ENCODE measurements around the gene CNOT3. TPM values are rescaled to one million over a fixed set of nuclear protein-coding genes. Genes with fewer than 3 reads are reported as not detected.

The CNOT3 gene
- total RNA-seq, 1 donor from 2014 or later: 95.5 TPM

GRCh38 chr19:54114340-54115108 is 23.0 kb upstream of the CNOT3 start:
- Mint-ChIP-seq H3K36me3 (ENCODE audit: low read depth) (peaks cover 3% of the 10 kb centered on the region), H3K9me3 (no peaks in the 10 kb centered on the region), H3K27me3 (ENCODE audit: low read depth) (peaks cover 3% of the 10 kb centered on the region), H3K4me3 (peak overlapping the region; percentile 89), H3K27ac (ENCODE audit: unreplicated experiment) (peak overlapping the region; percentile 96), H3K4me1 (peaks cover 29% of the 10 kb centered on the region)
- TF ChIP-seq CTCF (conservative IDR thresholded peaks at IDR 0.05): no peak
- no peak for DNase-seq (ENCODE audit: low read depth, low spot score)

GRCh38 chr19:54115109-54116063 is 22.2 kb upstream of the CNOT3 start, which contains the start of the genes PRPF31 and TFPT:
TSS of gene PRPF31 (plus strand) at chr19:54115754. CDS start at chr19:54118279, 2,525 bp downstream.
TSS of gene TFPT (minus strand) at chr19:54115657. CDS start at chr19:54115269, 388 bp downstream.
- Mint-ChIP-seq H3K9me3 (no peaks in the 10 kb centered on the region), H3K27me3 (ENCODE audit: low read depth) (peaks cover 3% of the 10 kb centered on the region), H3K27ac (ENCODE audit: unreplicated experiment) (peak within 1 kb of the TSS; percentile 96)

GRCh38 chr19:54121259-54121658 is 16.3 kb upstream of the CNOT3 start:
- no peaks in the 10 kb centered on the region for H3K36me3 Mint-ChIP-seq (ENCODE audit: low read depth)
- no peak for TF ChIP-seq CTCF (conservative IDR thresholded peaks at IDR 0.05)

More at GRCh38 chr19:54115109-54116063, 22.2 kb upstream of the CNOT3 start, which contains the start of the genes PRPF31 and TFPT:
- Mint-ChIP-seq H3K4me3 (peak within 1 kb of the TSS; percentile 89), H3K36me3 (ENCODE audit: low read depth) (peaks cover 3% of the 10 kb centered on the region), H3K4me1 (peaks cover 29% of the 10 kb centered on the region)
- TF ChIP-seq CTCF (conservative IDR thresholded peaks at IDR 0.05): no peak
- peak; percentile 88 for DNase-seq (ENCODE audit: low read depth, low spot score)

GRCh38 chr19:54123682-54124081 is 13.9 kb upstream of the CNOT3 start:
- no peak for DNase-seq (ENCODE audit: low read depth, low spot score)
- Mint-ChIP-seq H3K27me3 (ENCODE audit: low read depth) (no peaks in the 10 kb centered on the region), H3K27ac (ENCODE audit: unreplicated experiment) (no peak overlapping the region), H3K4me1 (no peaks in the 10 kb centered on the region), H3K4me3 (no peak overlapping the region), H3K36me3 (ENCODE audit: low read depth) (no peaks in the 10 kb centered on the region), H3K9me3 (no peaks in the 10 kb centered on the region)
- no peak for TF ChIP-seq CTCF (conservative IDR thresholded peaks at IDR 0.05)

More at GRCh38 chr19:54121259-54121658, 16.3 kb upstream of the CNOT3 start:
- no peak for DNase-seq (ENCODE audit: low read depth, low spot score)
- H3K27me3 Mint-ChIP-seq (ENCODE audit: low read depth): no peaks in the 10 kb centered on the region
- H3K27ac Mint-ChIP-seq (ENCODE audit: unreplicated experiment): no peak overlapping the region
- peaks cover 4% of the 10 kb centered on the region for H3K4me1 Mint-ChIP-seq
- no peaks in the 10 kb centered on the region for H3K9me3 Mint-ChIP-seq
- H3K4me3 Mint-ChIP-seq: no peak overlapping the region

GRCh38 chr19:54124393-54124792 is 13.2 kb upstream of the CNOT3 start:
- DNase-seq (ENCODE audit: low read depth, low spot score): no peak
- Mint-ChIP-seq H3K27me3 (ENCODE audit: low read depth) (no peaks in the 10 kb centered on the region), H3K4me1 (no peaks in the 10 kb centered on the region), H3K27ac (ENCODE audit: unreplicated experiment) (no peak overlapping the region), H3K36me3 (ENCODE audit: low read depth) (no peaks in the 10 kb centered on the region), H3K4me3 (no peak overlapping the region), H3K9me3 (no peaks in the 10 kb centered on the region)
- no peak for TF ChIP-seq CTCF (conservative IDR thresholded peaks at IDR 0.05)
